HL-60 (cell line): ENCODE measurements around the gene PDK2.
A peak's percentile ranks its signal among the peaks of the same experiment; 100 is the strongest.

Experiments
- DNase-seq, 2 experiments: peaks; one replicate each; pipeline ENCODE4 v3.0.0-alpha.2; 2010 to 2020; ENCODE audit warnings: low read depth in 1 of 2, low spot score in 1 of 2
- H3K27ac ChIP-seq: fragments of 250-450 bp; sonication (Bioruptor Pico); replicated peaks from 2 replicates; pipeline ENCODE4 v1.5.1; 2020; ENCODE audit warnings: mild to moderate bottlenecking, moderate library complexity
- H3K27me3 ChIP-seq: fragments of 250-450 bp; sonication (Bioruptor Pico); 2 replicates; pipeline ENCODE4 v1.5.1; 2021; ENCODE audit warnings: mild to moderate bottlenecking, moderate library complexity; ENCODE audit not compliant: insufficient read depth, poor library complexity, severe bottlenecking
- H3K4me3 ChIP-seq: replicated peaks from 2 replicates; pipeline ENCODE4 v1.5.1; 2011; ENCODE audit warnings: mild to moderate bottlenecking, control low read depth, low read length; ENCODE audit not compliant: insufficient read depth
- CTCF ChIP-seq: IDR thresholded peaks from one replicate; pipeline ENCODE4 v1.5.1; 2011; ENCODE audit warnings: low read length, control low read depth, inconsistent platforms; ENCODE audit not compliant: insufficient read depth
- GABPA ChIP-seq: IDR thresholded peaks from 2 replicates; pipeline ENCODE4 v1.6.1; 2012; ENCODE audit warnings: low read depth
- POLR2AphosphoS5 ChIP-seq: IDR thresholded peaks from 2 replicates; pipeline ENCODE4 v1.6.1; 2012; ENCODE audit warnings: low read depth
- REST ChIP-seq: IDR thresholded peaks from 2 replicates; pipeline ENCODE4 v1.6.1; 2012; ENCODE audit warnings: low read depth; ENCODE audit not compliant: insufficient replicate concordance
- SPI1 ChIP-seq: IDR thresholded peaks from 2 replicates; pipeline ENCODE4 v1.6.1; 2012; ENCODE audit warnings: low read depth, mild to moderate bottlenecking, borderline replicate concordance

Gene PDK2

GRCh38 chr17:50149091-50149416 is 53.9 kb downstream of the PDK2 start:
- TF ChIP-seq SPI1 (no peak), REST (no peak), POLR2AphosphoS5 (no peak), GABPA (no peak; the same call in 1 of the 2 replicates), CTCF (no peak)
- Histone ChIP-seq H3K27me3 (no peaks in the 10 kb centered on the region), H3K4me3 (peak overlapping the region; percentile 79), H3K27ac (peak overlapping the region; percentile 84)
- no peak for DNase-seq

- DNase-seq: peak in 1 of 2 experiments; percentile 60
- H3K27me3 ChIP-seq: no peaks in the 10 kb centered on the region
- H3K27ac ChIP-seq: peak overlapping the region; percentile 84
- peak overlapping the region; percentile 79 for H3K4me3 ChIP-seq
- TF ChIP-seq REST (peak; percentile 20), GABPA (no peak), POLR2AphosphoS5 (peak; percentile 14; the same call in 1 of the 2 replicates)
Measured at GRCh38 chr17:50149417-50150353, 54.5 kb downstream of the PDK2 start.

GRCh38 chr17:50150354-50151040 is 55.3 kb downstream of the PDK2 start, which contains the start of gene PPP1R9B:
Gene PPP1R9B, minus strand, starts transcription at chr17:50150677. Its CDS starts 164 bp downstream, at chr17:50150513.
- no peaks in the 10 kb centered on the region for H3K27me3 ChIP-seq
- DNase-seq: no peak
- H3K27ac ChIP-seq: peak within 1 kb of the TSS; percentile 84
- H3K4me3 ChIP-seq: peak within 1 kb of the TSS; percentile 79
- TF ChIP-seq POLR2AphosphoS5: no peak; the same call in 1 of the 2 replicates
- no peak for TF ChIP-seq GABPA
- TF ChIP-seq CTCF: no peak
- TF ChIP-seq REST: no peak
- no peak for TF ChIP-seq SPI1
